Kidney glomerular epithelial cell (primary cell): ENCODE measurements around the gene GNG2.

Experiments used
- DNase-seq: peaks from one replicate; lab custom pipeline; 2025; lab: John Stamatoyannopoulos, UW

The GNG2 gene

GRCh38 chr14:51942971-51943370, 82.6 kb downstream of the GNG2 start:
- DNase-seq = no peak

- DNase-seq = no peak
These were observed 89.6 kb downstream of the GNG2 start for GRCh38 chr14:51950007-51950406.

DNA sequence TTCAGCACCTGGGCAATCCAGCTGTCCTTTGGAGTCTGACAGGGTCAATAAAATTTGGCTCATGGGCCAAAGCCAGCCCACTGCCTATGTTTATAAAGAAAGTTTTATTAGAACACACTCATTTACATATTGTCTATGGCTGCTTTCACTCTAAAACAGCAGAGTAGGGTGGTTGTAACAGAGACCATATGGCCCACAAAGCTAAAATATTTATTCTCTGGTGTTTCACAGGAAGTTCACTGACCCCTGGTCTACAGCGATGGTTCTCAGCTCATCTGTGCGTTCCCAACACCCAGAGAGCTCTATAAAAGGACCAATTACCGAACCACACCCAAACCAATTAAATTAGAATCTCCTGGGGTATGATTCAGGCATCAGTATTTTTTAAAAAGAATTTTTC, 91.2 kb downstream of the GNG2 start:
- no peak for DNase-seq

GRCh38 chr14:51954031-51954430, 93.6 kb downstream of the GNG2 start:
- DNase-seq = no peak

- DNase-seq = no peak
These were observed 94.2 kb downstream of the GNG2 start for GRCh38 chr14:51954657-51955056.

DNA sequence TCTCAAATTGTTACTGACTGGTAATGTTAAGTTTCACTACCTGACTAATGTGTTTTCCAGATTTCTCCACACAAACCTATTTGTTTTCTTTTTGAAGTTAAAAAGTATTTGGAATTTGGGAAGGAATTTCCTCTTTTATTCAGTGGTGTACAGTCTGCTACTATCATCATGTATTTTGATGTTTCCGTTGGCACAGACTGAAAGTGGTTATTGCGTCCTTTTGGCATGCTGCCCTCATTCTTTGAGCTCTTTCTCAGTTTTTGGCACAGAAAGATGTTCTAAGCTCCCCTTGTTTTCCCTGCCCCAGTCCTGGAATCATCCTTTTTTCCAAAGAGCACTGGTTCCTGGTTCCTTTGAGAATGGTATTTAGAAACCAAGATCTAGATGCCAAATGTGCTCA, 97.5 kb downstream of the GNG2 start:
- DNase-seq = no peak

DNA sequence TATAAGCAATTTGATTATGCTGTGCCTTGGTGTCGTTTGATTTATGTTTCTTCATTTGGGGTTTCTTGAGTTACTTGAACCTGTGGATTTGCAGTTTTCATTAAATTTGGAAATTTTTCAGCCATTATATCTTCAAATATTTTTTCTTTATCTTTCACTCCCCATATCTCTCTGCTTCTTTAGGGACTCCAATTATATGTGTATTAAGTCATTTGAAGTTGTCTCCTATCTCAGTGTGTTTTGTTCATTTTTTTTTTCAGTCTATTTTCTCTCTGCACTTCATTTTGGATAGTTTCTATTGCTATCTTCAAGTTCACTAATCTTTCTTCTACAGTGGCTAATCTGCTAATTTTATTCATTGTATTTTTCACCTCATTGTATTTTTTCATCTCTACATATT, 99.5 kb downstream of the GNG2 start:
- no peak for DNase-seq

GRCh38 chr14:51960866-51961265, 100.5 kb downstream of the GNG2 start:
- DNase-seq = no peak

DNA sequence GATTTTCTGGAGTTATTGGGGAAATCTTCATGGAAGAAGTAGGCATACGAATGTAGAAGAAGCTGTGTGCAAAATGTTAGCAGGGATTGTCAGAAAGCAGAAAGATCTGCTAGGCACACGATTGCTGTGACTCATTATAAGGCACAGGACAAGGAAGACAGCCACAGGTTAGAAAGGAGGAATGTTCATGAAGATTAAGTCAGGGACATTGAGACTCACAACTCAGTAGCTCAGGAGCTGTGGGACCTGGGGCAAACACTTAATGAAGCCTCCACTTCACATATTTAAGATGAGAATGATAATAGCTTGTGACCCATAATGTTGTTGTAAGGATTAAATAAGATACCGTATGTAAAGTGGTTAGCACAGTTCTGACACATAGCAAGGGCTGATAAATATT, 102.3 kb downstream of the GNG2 start:
- no peak for DNase-seq

DNA sequence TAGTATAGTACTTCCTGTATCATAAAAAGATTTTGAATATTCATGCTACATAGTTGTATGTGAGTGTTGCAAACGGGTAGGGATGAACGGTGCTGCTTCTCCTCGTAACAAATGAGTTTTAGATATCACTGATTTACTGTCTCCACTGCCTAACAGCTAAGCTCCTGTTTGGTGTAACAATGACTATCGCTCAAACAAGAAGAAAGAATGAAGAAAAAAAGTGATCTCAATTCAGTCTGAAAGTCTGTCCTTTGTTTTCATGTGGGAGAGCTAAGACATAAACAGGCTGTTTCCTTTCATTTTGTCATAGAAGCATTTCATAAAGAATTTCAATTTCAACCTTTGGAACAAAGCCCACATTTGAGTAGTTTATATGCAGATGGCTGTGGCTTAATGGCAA, 102.9 kb downstream of the GNG2 start:
- DNase-seq = no peak

GRCh38 chr14:51967521-51967920, 107.1 kb downstream of the GNG2 start:
- no peak for DNase-seq

- DNase-seq = no peak
These were observed 109.6 kb downstream of the GNG2 start for GRCh38 chr14:51969852-51970540.

DNA sequence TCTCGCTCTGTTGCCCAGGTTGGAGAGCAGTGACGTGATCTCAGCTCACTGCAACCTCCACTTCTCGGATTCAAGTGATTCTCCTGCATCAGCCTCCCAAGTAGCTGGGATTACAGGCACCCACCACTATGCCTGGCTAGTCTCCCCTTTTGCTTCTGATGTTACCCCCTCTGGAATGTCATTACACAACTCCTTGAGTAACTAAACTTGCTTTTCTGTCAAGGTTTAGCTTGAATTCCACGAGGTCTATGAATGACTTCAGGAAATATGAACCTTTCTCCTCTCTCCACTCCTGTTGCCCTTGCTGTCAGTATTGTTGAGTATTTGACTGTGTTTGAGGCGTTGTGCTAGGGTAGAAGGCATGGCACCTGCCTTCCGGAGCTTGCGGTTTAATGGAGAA, 112.2 kb downstream of the GNG2 start:
- DNase-seq = no peak

DNA sequence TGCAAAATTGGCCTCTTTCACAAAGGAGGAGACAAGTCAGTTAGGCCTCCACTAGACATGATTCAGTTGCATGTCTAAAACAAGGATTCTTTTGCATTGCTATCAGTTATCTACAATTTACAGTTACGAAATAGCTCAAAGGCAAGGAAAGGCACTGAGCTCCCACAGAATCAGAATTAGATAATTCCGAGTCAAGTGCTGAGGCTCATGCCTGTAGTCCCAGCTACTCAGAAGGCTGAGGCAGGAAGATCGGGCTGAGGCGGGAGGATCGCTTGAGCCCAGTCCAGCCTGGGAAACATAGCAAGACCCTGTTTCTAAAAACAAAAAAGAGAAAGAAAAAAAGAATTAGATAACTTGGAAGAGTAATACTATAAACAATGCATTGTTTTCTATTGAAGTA, 116.7 kb downstream of the GNG2 start:
- no peak for DNase-seq

DNA sequence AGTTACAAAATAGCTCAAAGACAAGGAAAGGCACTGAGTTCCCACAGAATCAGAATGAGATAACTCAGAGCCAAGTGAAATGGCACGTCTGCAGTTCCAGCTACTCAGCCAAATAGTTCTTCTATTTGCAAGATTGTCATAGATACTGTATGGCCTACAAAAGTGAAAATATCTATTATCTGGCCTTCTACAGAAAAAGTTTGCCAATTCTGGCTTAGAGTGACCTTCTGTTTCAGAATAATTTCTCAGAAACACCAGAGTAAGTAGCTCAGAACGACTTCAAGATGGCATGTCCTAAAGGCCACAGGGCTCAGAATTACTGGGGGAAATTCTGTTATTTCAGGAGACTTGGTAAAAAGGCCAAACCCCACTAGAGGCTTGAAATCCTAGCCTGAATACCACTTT, 118.3 kb downstream of the GNG2 start:
- DNase-seq = no peak

DNA sequence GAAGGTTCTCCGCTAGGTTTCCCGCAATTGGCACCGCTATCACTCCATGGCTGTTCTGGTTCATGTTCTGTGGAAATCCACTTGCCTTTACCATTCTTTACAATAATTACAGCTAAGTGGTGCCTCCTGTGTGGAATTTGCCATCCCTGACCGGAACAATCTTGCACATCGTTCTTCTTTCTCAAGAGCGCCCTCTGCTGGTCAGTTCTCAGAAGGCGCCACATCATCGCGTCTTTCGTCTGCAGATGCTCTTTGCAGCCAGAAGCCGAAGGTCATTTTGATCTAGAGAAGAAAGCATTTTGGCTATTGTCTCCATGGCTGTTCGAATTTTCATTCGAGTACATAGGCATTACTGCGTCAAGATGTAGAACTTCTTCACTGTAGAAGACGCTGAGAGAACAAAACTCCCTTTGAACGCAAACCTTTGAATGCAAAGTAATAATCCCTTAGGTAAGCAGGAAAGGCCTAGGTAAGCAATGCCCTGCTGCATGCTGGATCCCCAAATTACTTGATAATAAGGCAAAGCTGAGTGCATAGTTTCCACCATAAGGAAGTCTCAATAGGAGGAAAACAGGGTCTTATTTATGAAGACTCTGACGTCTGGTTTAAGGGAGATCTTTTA, 118.8 kb downstream of the GNG2 start:
- peak; percentile 32 for DNase-seq

- no peak for DNase-seq
These were observed 120.9 kb downstream of the GNG2 start for GRCh38 chr14:51981218-51981854.

- DNase-seq = no peak
These were observed 127.8 kb downstream of the GNG2 start for GRCh38 chr14:51988221-51988620.

GRCh38 chr14:51989293-51990234, 129.2 kb downstream of the GNG2 start, which contains the start of gene RTRAF:
RTRAF (plus strand) TSS chr14:51989546; CDS start chr14:51989640, 94 bp downstream.
- peak; percentile 89 for DNase-seq

GRCh38 chr14:51990488-51990887, 130.1 kb downstream of the GNG2 start:
- DNase-seq = no peak

GRCh38 chr14:51993285-51993920, 133.0 kb downstream of the GNG2 start:
- DNase-seq = no peak
